ENCODE results near the gene HIPK2. TPM values are rescaled to one million over a fixed set of nuclear protein-coding genes. Genes with fewer than 3 reads are reported as not detected.

HIPK2 gene
- total RNA-seq, 3 donors from 2014 or later (not counting 1 experiment from before 2014, with no cell fraction given), result 127 to 145 (median 144) TPM

- H3K27ac Mint-ChIP-seq, result peak overlapping the region in 1 of 2 donors; percentile 25
- peaks cover 39% of the 10 kb centered on the region for H3K36me3 Mint-ChIP-seq
These were observed 179.2 kb downstream of the HIPK2 start for GRCh38 chr7:139598642-139599041.

GRCh38 chr7:139597028-139597427 lies 180.8 kb downstream of the HIPK2 start:
- H3K27ac ChIP-seq (ENCODE audit: low read length), result no peak overlapping the region
- no peaks in the 10 kb centered on the region for H3K9me3 ChIP-seq (ENCODE audit: control insufficient read depth, insufficient read depth, low read length)
- no peak overlapping the region for H3K27ac Mint-ChIP-seq
- ATAC-seq (no peak), DNase-seq (no peak)
- H3K27me3 ChIP-seq (ENCODE audit: control insufficient read depth, insufficient read depth, low read length), result no peaks in the 10 kb centered on the region
- H3K4me1 Mint-ChIP-seq, result peaks cover 0 to 4% of the 10 kb centered on the region in 2 donors
- H3K27me3 Mint-ChIP-seq (ENCODE audit: low read depth in 2 of 2), result no peaks in the 10 kb centered on the region
- TF ChIP-seq CTCF (IDR thresholded peaks at IDR 0.05), result no peak
- peaks cover 39% of the 10 kb centered on the region for H3K36me3 Mint-ChIP-seq
- 97% methylated on average over 5 of the region's 5 CpGs for WGBS (ENCODE audit: insufficient coverage)
- peaks cover 81% of the 10 kb centered on the region for H3K36me3 ChIP-seq (ENCODE audit: control insufficient read depth, insufficient read depth, low read length)
- no peaks in the 10 kb centered on the region for H3K9me3 Mint-ChIP-seq
- no peaks in the 10 kb centered on the region for H3K4me1 ChIP-seq (ENCODE audit: control insufficient read depth, insufficient read depth, low read length)
- no peak overlapping the region for H3K4me3 ChIP-seq (ENCODE audit: low read length)
- intact Hi-C loops (cut with micrococcal nuclease), result no loop called here
- H3K4me3 Mint-ChIP-seq, result no peak overlapping the region

More at GRCh38 chr7:139598642-139599041, 179.2 kb downstream of the HIPK2 start:
- ATAC-seq (no peak), DNase-seq (no peak)
- no peaks in the 10 kb centered on the region for H3K27me3 Mint-ChIP-seq (ENCODE audit: low read depth in 2 of 2)
- H3K4me1 Mint-ChIP-seq, result peaks cover 0 to 4% of the 10 kb centered on the region in 2 donors
- 100% methylated on average over 1 of the region's 1 CpG for WGBS (ENCODE audit: insufficient coverage)
- Histone ChIP-seq H3K4me3 (ENCODE audit: low read length) (no peak overlapping the region), H3K4me1 (ENCODE audit: control insufficient read depth, insufficient read depth, low read length) (no peaks in the 10 kb centered on the region), H3K9me3 (ENCODE audit: control insufficient read depth, insufficient read depth, low read length) (no peaks in the 10 kb centered on the region), H3K27ac (ENCODE audit: low read length) (no peak overlapping the region), H3K36me3 (ENCODE audit: control insufficient read depth, insufficient read depth, low read length) (peaks cover 84% of the 10 kb centered on the region), H3K27me3 (ENCODE audit: control insufficient read depth, insufficient read depth, low read length) (no peaks in the 10 kb centered on the region)
- intact Hi-C loops (cut with micrococcal nuclease), result no loop called here
- no peaks in the 10 kb centered on the region for H3K9me3 Mint-ChIP-seq
- H3K4me3 Mint-ChIP-seq, result no peak overlapping the region
- no peak for TF ChIP-seq CTCF (IDR thresholded peaks at IDR 0.05)

- 94% methylated on average over 17 of the region's 17 CpGs for WGBS (ENCODE audit: insufficient coverage)
- Histone ChIP-seq H3K36me3 (ENCODE audit: control insufficient read depth, insufficient read depth, low read length) (peaks cover 84% of the 10 kb centered on the region), H3K9me3 (ENCODE audit: control insufficient read depth, insufficient read depth, low read length) (no peaks in the 10 kb centered on the region), H3K27ac (ENCODE audit: low read length) (no peak overlapping the region), H3K4me3 (ENCODE audit: low read length) (no peak overlapping the region), H3K4me1 (ENCODE audit: control insufficient read depth, insufficient read depth, low read length) (no peaks in the 10 kb centered on the region), H3K27me3 (ENCODE audit: control insufficient read depth, insufficient read depth, low read length) (no peaks in the 10 kb centered on the region)
- ATAC-seq (no peak), DNase-seq (no peak)
- H3K27me3 Mint-ChIP-seq (ENCODE audit: low read depth in 2 of 2), result no peaks in the 10 kb centered on the region
- no peak overlapping the region for H3K27ac Mint-ChIP-seq
- H3K4me3 Mint-ChIP-seq, result no peak overlapping the region
- H3K4me1 Mint-ChIP-seq, result peaks cover 0 to 4% of the 10 kb centered on the region in 2 donors
- H3K36me3 Mint-ChIP-seq, result peaks cover 39% of the 10 kb centered on the region
- TF ChIP-seq CTCF (IDR thresholded peaks at IDR 0.05), result no peak
- no peaks in the 10 kb centered on the region for H3K9me3 Mint-ChIP-seq
- intact Hi-C loops (cut with micrococcal nuclease), result no loop called here
These were observed 181.2 kb downstream of the HIPK2 start for GRCh38 chr7:139596626-139597025.

- peaks cover 0 to 10% of the 10 kb centered on the region in 2 donors for H3K4me1 Mint-ChIP-seq
- no peaks in the 10 kb centered on the region for H3K27me3 ChIP-seq (ENCODE audit: control insufficient read depth, insufficient read depth, low read length)
- no peak overlapping the region for H3K4me3 Mint-ChIP-seq
- H3K4me1 ChIP-seq (ENCODE audit: control insufficient read depth, insufficient read depth, low read length), result no peaks in the 10 kb centered on the region
- H3K27ac ChIP-seq (ENCODE audit: low read length), result no peak overlapping the region
- H3K36me3 Mint-ChIP-seq, result peaks cover 46% of the 10 kb centered on the region
- intact Hi-C loops (cut with micrococcal nuclease), result no loop called here
- no peak overlapping the region for H3K27ac Mint-ChIP-seq
- WGBS (ENCODE audit: insufficient coverage), result 96% methylated on average over 4 of the region's 5 CpGs
- ATAC-seq (no peak), DNase-seq (no peak)
- no peaks in the 10 kb centered on the region for H3K27me3 Mint-ChIP-seq (ENCODE audit: low read depth in 2 of 2)
- no peak for TF ChIP-seq CTCF (IDR thresholded peaks at IDR 0.05)
- peaks cover 88% of the 10 kb centered on the region for H3K36me3 ChIP-seq (ENCODE audit: control insufficient read depth, insufficient read depth, low read length)
- no peaks in the 10 kb centered on the region for H3K9me3 Mint-ChIP-seq
- H3K4me3 ChIP-seq (ENCODE audit: low read length), result no peak overlapping the region
- H3K9me3 ChIP-seq (ENCODE audit: control insufficient read depth, insufficient read depth, low read length), result no peaks in the 10 kb centered on the region
These were observed 182.0 kb downstream of the HIPK2 start for GRCh38 chr7:139595806-139596205.

All from natural killer cell (primary cell).